Upper lobe of left lung (tissue), 6 donors: ENCODE measurements around the gene KCNJ2. TPM values are rescaled to one million over a fixed set of nuclear protein-coding genes. Genes with fewer than 3 reads are reported as not detected.

Source experiments
- ATAC-seq, 2 donors: fragments of 200-7000 bp; cut with Tn5 transposase; one replicate each; pipeline ENCODE4 v1.9.1; 2022; ENCODE audit warnings: mild to moderate bottlenecking in 2 of 2, moderate library complexity in 2 of 2; ENCODE audit not compliant: low FRiP score in 2 of 2
- DNase-seq, 2 donors: peaks; one replicate each; pipeline ENCODE4 v3.0.0-alpha.2; 2019 to 2020
- H3K27ac ChIP-seq, 4 donors: fragments of 200-600 bp; sonication (generic); one replicate each; pipeline ENCODE4 v1.5.1; 2016 to 2019
- H3K27me3 ChIP-seq, 4 donors: fragments of 200-600 bp; sonication (generic); one replicate each; pipeline ENCODE4 v1.5.1; 2017 to 2019
- H3K36me3 ChIP-seq, 4 donors: fragments of 200-600 bp; sonication (generic); one replicate each; pipeline ENCODE4 v1.5.1; 2016 to 2019
- H3K4me1 ChIP-seq, 4 donors: fragments of 200-600 bp; sonication (generic); one replicate each; pipeline ENCODE4 v1.5.1; 2018 to 2019
- H3K4me3 ChIP-seq, 4 donors: fragments of 200-600 bp; sonication (generic); one replicate each; pipeline ENCODE4 v1.5.1; 2017 to 2019; ENCODE audit warnings: mild to moderate bottlenecking in 2 of 4, moderate library complexity in 1 of 4
- H3K9me3 ChIP-seq, 4 donors: fragments of 200-600 bp; sonication (generic); one replicate each; pipeline ENCODE4 v1.5.1; 2018 to 2019
- EP300 ChIP-seq, 4 donors: sonication (generic); formaldehyde crosslinking; IDR thresholded peaks; one replicate each; pipeline ENCODE4 v1.5.1; 2017; ENCODE audit warnings: antibody characterized with exemption in 4 of 4, control low read depth in 2 of 4
- POLR2A ChIP-seq, 4 donors: fragments of 450-650 bp; IDR thresholded peaks; one replicate each; pipeline ENCODE4 v1.5.1; 2016 to 2017; ENCODE audit warnings: antibody characterized with exemption in 4 of 4, mild to moderate bottlenecking in 2 of 4
- POLR2AphosphoS5 ChIP-seq, 2 donors: sonication (generic); formaldehyde crosslinking; IDR thresholded peaks; one replicate each; pipeline ENCODE4 v1.5.1; 2017; ENCODE audit warnings: antibody characterized with exemption in 2 of 2
- WGBS, 2 donors: methylation state at CpG; one replicate each; pipeline ENCODE4 v1.1.5; 2017 to 2018; 5-methylcytosine and 5-hydroxymethylcytosine counted together
- total RNA-seq, 6 donors: library from RNA; depleted of rRNA in 4 of 6; stranded (reverse); fragments of >200 nt in 4 of 6; gene quantifications; one replicate each; pipeline versions ENCODE4 v1.1.0 to v1.2.1, GENCODE V29; 2016 to 2021
- TF ChIP-seq, protein P1 (sequence below), 6 experiments: fragments of 450-650 bp in 4 of 6; fragments of 200-600 bp in 2 of 6; sonication (generic) in 2 of 6; IDR thresholded peaks; one replicate each; pipeline ENCODE4 v1.5.1; 2016 to 2019; ENCODE audit warnings: antibody characterized with exemption in 6 of 6
- donor health status: DM: no; HTN: no; CAD: no; lungs with moderate emphysema.
- donor health status: DM: no; HTN: yes; CAD: no; lungs with severe emphysema.

Gene KCNJ2
- total RNA-seq, 6 donors from 2014 or later = 4.2 to 24.2 (median 6.2) TPM

DNA sequence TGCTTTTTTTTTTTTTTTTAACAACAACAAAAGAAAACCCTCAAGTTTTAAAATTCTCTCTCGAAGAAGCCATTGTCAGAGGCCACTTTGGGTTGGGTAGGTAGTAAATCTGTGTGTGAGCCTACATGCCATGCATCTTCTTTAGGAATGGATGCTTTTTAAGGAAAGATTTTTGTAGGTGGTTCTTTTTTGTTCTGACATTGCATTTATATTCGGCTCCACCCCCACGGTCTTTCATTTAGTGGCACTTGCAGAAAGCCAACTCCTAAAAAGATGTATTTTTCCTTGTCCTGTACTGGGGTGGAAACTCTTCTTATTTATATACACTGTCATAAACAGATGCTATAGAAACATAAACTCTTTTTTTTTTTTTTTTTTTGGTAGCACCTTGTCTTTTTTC, 35.1 kb downstream of the KCNJ2 start:
- H3K36me3 ChIP-seq = no peaks in the 10 kb centered on the region
- DNase-seq = no peak
- no peak for TF ChIP-seq POLR2A (IDR thresholded peaks at IDR 0.05)
- no peak for TF ChIP-seq POLR2AphosphoS5 (IDR thresholded peaks at IDR 0.05)
- WGBS, 2 donors = 91% methylated on average over 3 of the region's 3 CpGs
- no peak overlapping the region for H3K4me3 ChIP-seq
- H3K9me3 ChIP-seq = no peaks in the 10 kb centered on the region
- H3K4me1 ChIP-seq = peaks cover 0 to 4% (median 0%) of the 10 kb centered on the region in 4 donors
- H3K27ac ChIP-seq = no peak overlapping the region
- ATAC-seq = no peak
- no peaks in the 10 kb centered on the region for H3K27me3 ChIP-seq

DNA sequence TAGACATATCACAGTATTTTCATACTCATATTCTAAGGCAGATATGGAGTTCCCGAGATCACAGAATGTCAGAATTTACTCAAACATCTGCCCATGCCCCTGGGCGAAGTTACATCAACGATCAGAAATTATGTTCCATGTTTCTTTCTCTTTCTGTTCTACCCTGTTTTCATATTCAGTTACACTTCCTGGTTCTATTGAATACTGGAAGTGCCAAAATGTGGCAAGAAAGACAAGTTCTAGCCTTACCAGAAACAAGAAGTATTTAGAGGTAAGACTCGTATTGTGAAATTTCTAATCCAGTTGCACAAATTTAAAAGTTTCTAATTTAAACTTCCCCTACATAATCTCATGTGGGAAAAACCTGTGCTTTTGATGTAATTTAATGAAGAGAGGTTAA, 36.1 kb downstream of the KCNJ2 start:
- TF ChIP-seq POLR2AphosphoS5 (IDR thresholded peaks at IDR 0.05) = peak in 1 of 2 donors; percentile 30
- TF ChIP-seq EP300 (IDR thresholded peaks at IDR 0.05) = peak in 1 of 4 donors; percentile 65
- TF ChIP-seq, protein P1, sequence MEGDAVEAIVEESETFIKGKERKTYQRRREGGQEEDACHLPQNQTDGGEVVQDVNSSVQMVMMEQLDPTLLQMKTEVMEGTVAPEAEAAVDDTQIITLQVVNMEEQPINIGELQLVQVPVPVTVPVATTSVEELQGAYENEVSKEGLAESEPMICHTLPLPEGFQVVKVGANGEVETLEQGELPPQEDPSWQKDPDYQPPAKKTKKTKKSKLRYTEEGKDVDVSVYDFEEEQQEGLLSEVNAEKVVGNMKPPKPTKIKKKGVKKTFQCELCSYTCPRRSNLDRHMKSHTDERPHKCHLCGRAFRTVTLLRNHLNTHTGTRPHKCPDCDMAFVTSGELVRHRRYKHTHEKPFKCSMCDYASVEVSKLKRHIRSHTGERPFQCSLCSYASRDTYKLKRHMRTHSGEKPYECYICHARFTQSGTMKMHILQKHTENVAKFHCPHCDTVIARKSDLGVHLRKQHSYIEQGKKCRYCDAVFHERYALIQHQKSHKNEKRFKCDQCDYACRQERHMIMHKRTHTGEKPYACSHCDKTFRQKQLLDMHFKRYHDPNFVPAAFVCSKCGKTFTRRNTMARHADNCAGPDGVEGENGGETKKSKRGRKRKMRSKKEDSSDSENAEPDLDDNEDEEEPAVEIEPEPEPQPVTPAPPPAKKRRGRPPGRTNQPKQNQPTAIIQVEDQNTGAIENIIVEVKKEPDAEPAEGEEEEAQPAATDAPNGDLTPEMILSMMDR (IDR thresholded peaks at IDR 0.05) = no peak
- TF ChIP-seq POLR2A (IDR thresholded peaks at IDR 0.05) = no peak
- peak overlapping the region; percentile 57 to 79 (median 66) for H3K27ac ChIP-seq
- DNase-seq (no peak), ATAC-seq (peak; percentile 65 to 74)
- WGBS, 2 donors = 55 to 70% methylated on average over 4 of the region's 4 CpGs
- H3K36me3 ChIP-seq = no peaks in the 10 kb centered on the region
- no peaks in the 10 kb centered on the region for H3K27me3 ChIP-seq
- H3K4me1 ChIP-seq = peaks cover 0 to 4% (median 0%) of the 10 kb centered on the region in 4 donors
- no peak overlapping the region for H3K4me3 ChIP-seq
- no peaks in the 10 kb centered on the region for H3K9me3 ChIP-seq

DNA sequence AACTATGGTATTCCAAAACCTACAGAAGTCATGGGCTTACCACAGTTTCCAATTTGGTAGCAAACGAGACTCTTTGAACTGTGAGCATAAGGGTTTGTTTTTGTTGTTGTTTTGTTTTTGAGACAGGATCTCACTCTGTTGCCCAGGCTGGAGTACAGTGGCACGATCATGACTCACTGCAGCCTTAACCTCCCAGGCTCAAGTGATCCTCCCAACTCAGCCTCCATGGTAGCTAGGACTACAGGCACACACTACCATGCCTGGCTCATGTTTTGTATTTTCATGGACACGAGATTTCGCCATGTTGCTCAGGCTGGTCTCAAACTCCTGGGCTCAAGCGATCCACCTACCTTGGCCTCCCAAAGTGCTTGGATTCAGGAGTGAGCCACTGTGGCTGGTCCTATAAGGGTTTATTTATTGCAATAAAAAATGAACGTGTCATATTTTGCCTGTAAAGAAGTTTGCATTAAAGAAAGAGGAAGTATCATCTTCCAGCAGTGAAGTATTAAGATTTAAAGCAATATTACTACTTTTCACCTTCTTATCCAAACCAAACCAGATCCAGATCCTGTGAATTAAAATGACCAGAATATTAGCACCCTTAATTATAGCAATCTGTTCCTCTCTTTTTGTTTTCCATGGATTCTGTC, 37.2 kb downstream of the KCNJ2 start:
- 69 to 76% methylated on average over 6 of the region's 6 CpGs for WGBS, 2 donors
- H3K9me3 ChIP-seq = no peaks in the 10 kb centered on the region
- peak overlapping the region in 3 of 4 donors; percentile 48 to 79 (median 62) for H3K27ac ChIP-seq
- H3K4me3 ChIP-seq = no peak overlapping the region
- H3K4me1 ChIP-seq = peaks cover 0 to 4% (median 0%) of the 10 kb centered on the region in 4 donors
- ATAC-seq (no peak), DNase-seq (no peak)
- no peak for TF ChIP-seq EP300 (IDR thresholded peaks at IDR 0.05)
- TF ChIP-seq, protein P1 (IDR thresholded peaks at IDR 0.05) = no peak
- TF ChIP-seq POLR2AphosphoS5 (IDR thresholded peaks at IDR 0.05) = no peak
- TF ChIP-seq POLR2A (IDR thresholded peaks at IDR 0.05) = no peak
- no peaks in the 10 kb centered on the region for H3K27me3 ChIP-seq
- no peaks in the 10 kb centered on the region for H3K36me3 ChIP-seq

DNA sequence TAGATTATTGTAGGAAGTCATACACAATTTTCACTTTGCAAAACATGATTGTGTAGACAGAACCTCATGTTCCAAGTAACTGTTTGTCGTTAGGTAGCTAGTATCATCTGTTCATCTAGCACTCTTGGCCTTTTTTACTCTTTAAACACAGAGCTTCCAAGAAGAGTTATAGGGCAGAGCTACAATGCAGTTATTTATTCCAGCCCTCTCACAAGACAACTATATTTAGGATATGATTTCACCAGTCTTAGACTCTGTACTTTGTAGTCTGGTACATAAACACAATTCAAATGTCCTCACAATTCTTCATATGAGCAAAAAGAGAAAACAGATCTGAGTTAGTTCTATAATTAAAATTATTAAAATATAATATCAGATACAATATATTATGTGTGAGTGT, 37.9 kb downstream of the KCNJ2 start:
- no peak for TF ChIP-seq POLR2AphosphoS5 (IDR thresholded peaks at IDR 0.05)
- no peak for TF ChIP-seq EP300 (IDR thresholded peaks at IDR 0.05)
- TF ChIP-seq, protein P1 (IDR thresholded peaks at IDR 0.05) = no peak
- TF ChIP-seq POLR2A (IDR thresholded peaks at IDR 0.05) = no peak
- WGBS, 2 donors = 69 to 81% methylated on average over 1 of the region's 1 CpG
- peaks cover 0 to 4% (median 0%) of the 10 kb centered on the region in 4 donors for H3K4me1 ChIP-seq
- ATAC-seq (no peak), DNase-seq (no peak)
- H3K9me3 ChIP-seq = no peaks in the 10 kb centered on the region
- no peak overlapping the region for H3K27ac ChIP-seq
- H3K27me3 ChIP-seq = no peaks in the 10 kb centered on the region
- no peaks in the 10 kb centered on the region for H3K36me3 ChIP-seq
- no peak overlapping the region for H3K4me3 ChIP-seq

DNA sequence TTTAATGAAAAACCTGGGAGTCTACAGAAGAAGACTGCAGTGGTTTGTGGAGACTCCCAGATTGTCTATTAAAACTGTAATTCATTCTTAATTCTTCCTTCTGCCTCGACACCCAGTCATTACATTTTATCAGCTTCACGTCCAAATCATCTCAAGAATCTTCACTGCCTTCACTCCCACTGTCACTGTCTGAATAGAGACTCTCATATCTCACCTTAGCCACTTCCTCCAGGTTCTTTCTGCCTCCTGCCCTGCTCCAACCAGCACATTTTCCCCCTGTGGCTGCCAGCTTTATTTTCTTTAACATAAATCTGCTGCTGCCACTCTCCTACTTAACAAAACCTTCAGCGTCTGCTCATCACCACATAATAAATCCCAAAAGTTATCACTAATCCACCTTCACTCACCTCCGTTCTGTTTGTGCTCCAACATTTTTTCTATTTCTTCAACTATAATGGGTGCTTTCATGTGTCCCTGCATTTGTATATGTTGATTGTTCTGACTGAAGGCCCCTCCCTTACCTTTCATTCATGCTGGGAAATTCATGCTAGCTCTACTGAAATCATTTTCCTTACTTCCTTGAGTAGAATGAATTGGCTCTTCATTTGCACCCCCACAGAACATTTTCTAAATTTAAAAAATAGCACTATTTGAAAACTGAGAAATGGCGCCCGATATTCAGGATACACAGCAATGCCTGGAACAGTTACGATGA, 38.9 kb downstream of the KCNJ2 start:
- Histone ChIP-seq H3K4me1 (peaks cover 0 to 4% (median 0%) of the 10 kb centered on the region in 4 donors), H3K4me3 (no peak overlapping the region), H3K9me3 (no peaks in the 10 kb centered on the region), H3K27me3 (no peaks in the 10 kb centered on the region), H3K27ac (no peak overlapping the region), H3K36me3 (no peaks in the 10 kb centered on the region)
- no peak for TF ChIP-seq POLR2A (IDR thresholded peaks at IDR 0.05)
- no peak for TF ChIP-seq EP300 (IDR thresholded peaks at IDR 0.05)
- TF ChIP-seq, protein P1 (IDR thresholded peaks at IDR 0.05) = no peak
- no peak for TF ChIP-seq POLR2AphosphoS5 (IDR thresholded peaks at IDR 0.05)
- WGBS, 2 donors = 78 to 89% methylated on average over 7 of the region's 7 CpGs
- DNase-seq (no peak), ATAC-seq (no peak)
